DOHH2 (cell line): ENCODE results near the gene APLP2.

Source experiments
- EZH2phosphoT487 ChIP-seq: fragments of 200-600 bp; sonication (generic); IDR thresholded peaks from 2 replicates; pipeline ENCODE4 v1.6.1; 2017; ENCODE audit warnings: borderline replicate concordance, mild to moderate bottlenecking, antibody characterized with exemption, low read length, moderate library complexity, mixed read lengths
- TF ChIP-seq, protein P1 (sequence below): fragments of 200-600 bp; sonication (generic); IDR thresholded peaks from one replicate; pipeline ENCODE4 v1.5.1; 2014; ENCODE audit warnings: antibody characterized with exemption, mild to moderate bottlenecking, low read depth, low read length; ENCODE audit not compliant: poor library complexity, severe bottlenecking

DNA sequence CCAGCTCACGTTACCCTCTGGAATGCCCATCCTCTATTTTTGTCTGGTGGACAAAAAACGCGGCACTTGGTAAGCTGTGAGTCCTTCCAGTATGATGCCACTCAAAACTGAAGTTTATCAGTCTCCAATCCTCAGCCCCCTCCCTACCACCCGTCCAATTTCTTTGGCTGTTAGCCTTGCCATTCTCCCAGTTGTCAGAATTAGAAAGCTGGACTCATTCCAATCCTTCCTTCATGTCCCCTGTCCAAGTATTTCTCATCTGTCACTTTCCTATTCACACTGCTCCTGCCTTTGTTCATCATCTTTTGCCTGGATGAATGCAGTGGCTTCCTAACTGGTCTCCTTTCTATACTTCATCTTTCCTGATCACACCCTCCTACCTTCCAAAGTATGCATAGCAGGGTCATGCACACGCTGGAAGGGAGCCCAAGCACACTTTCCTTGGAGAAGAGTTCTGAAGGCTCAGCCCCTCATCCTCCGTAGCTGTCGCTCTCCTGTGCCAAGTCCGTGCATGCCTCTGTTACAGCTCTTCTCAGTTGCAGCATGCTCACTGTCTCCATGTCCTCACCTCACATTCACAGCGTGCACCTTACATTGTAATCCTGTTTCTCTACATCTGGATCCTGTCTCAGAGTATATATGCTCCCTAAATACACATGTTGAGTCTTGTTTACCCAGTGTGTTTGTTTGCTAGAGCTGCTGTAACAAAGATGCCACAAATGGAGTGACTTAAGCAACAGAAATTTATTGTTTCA lies 19.4 kb downstream of the APLP2 start:
- TF ChIP-seq, protein P1, sequence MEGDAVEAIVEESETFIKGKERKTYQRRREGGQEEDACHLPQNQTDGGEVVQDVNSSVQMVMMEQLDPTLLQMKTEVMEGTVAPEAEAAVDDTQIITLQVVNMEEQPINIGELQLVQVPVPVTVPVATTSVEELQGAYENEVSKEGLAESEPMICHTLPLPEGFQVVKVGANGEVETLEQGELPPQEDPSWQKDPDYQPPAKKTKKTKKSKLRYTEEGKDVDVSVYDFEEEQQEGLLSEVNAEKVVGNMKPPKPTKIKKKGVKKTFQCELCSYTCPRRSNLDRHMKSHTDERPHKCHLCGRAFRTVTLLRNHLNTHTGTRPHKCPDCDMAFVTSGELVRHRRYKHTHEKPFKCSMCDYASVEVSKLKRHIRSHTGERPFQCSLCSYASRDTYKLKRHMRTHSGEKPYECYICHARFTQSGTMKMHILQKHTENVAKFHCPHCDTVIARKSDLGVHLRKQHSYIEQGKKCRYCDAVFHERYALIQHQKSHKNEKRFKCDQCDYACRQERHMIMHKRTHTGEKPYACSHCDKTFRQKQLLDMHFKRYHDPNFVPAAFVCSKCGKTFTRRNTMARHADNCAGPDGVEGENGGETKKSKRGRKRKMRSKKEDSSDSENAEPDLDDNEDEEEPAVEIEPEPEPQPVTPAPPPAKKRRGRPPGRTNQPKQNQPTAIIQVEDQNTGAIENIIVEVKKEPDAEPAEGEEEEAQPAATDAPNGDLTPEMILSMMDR, result no peak
- TF ChIP-seq EZH2phosphoT487, result no peak
